ENCODE data around the gene MAP1B. TPM values are rescaled to one million over a fixed set of nuclear protein-coding genes. Genes with fewer than 3 reads are reported as not detected.
A peak's percentile ranks its signal among the peaks of the same experiment; 100 is the strongest.

Gene MAP1B
- under 1 TPM; 0.10 to 0.18 TPM for total RNA-seq

DNA sequence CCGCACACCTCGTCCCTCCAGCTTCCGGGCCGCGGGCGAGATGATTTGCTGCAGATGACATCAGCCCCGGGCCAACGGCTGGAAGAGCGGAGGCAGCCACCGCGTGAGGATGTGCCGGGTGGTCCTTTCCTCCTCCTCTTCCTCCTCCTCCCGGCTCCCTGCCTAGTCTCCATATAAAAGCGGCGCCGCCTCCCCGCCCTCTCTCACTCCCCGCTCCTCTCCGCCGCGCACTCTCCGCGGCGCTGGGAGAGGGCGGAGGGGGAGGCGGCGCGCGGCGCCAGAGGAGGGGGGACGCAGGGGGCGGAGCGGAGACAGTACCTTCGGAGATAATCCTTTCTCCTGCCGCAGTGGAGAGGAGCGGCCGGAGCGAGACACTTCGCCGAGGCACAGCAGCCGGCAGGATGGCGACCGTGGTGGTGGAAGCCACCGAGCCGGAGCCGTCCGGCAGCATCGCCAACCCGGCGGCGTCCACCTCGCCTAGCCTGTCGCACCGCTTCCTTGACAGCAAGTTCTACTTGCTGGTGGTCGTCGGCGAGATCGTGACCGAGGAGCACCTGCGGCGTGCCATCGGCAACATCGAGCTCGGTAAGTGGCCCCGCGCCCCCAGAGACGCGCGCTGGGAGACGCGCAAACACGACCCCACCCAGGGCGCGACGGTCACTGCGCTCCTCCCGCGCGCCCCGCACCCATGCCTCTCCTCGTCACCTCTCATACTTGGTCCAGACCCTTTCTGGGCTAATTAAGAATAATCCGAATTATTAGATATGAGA, at the start of gene MAP1B:
MAP1B (plus strand) TSS at position 345 of the 770 bp plus-strand sequence; CDS start at position 402, 57 bp downstream.
- no peak within 1 kb of the TSS for H3K27ac Mint-ChIP-seq
- DNase-seq (ENCODE audit: low spot score in 2 of 2): no peak
- no peaks in the 10 kb centered on the region for H3K9me3 Mint-ChIP-seq
- H3K36me3 Mint-ChIP-seq: peaks cover 6 to 8% of the 10 kb centered on the region in 2 donors
- peak in 1 of 2 donors; percentile 52 for ATAC-seq

DNA sequence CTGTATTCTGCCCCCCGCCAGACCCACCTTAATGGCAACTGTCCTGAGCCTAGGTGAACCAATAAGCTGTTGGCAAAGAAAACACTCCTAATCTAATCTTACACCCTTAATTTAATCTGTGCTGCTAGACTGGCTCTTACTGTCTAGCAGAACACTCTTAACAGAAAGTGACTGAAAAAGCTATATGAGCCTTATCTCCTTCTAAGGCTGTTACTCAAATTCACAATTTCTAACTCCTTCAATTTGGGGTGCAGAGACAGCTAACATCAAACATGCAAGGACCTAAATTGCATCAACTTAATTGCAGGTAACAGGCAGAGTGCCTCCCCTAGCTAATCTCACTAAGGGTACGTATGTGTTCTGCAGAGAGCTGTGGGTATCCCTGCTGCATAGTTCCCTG, 49.5 kb upstream of the MAP1B start:
- H3K36me3 Mint-ChIP-seq: no peaks in the 10 kb centered on the region
- ATAC-seq: no peak

DNA sequence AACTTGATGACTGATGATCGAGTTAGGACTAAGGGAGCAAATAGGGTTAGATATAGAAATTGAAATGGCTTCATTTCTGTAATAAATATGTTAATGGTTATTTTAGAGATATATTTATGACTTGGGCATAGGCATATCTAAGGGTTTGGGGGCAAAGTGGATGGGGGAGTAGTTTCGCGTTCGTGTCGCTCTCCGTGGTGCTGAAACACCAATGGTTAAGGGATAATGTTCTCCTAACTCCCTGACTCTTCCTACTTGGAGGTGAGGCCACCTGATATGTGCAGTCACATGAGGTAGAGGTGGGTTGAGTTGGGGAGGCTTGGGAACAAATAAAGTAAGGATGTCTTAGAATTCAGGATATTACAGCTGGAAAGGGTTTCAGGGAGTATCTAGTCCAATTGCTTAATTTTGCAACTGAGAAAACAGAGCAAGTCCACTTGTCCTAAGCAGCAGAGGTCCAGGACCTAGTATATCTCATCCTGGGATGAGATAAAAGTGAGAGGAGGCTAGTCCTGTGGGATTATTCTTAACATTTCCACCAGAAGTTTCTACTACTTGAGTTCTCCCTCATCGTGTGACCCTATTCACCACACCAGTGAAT, 44.0 kb upstream of the MAP1B start:
- Mint-ChIP-seq H3K36me3 (peaks cover 0 to 3% of the 10 kb centered on the region in 2 donors), H3K9me3 (no peaks in the 10 kb centered on the region), H3K27ac (no peak overlapping the region)
- DNase-seq (ENCODE audit: low spot score in 2 of 2) (peak in 1 of 2 donors; percentile 22), ATAC-seq (no peak)

More for the DNA sequence above, 49.5 kb upstream of the MAP1B start:
- H3K27ac Mint-ChIP-seq: no peak overlapping the region
- DNase-seq (ENCODE audit: low spot score in 2 of 2): no peak
- no peaks in the 10 kb centered on the region for H3K9me3 Mint-ChIP-seq

DNA sequence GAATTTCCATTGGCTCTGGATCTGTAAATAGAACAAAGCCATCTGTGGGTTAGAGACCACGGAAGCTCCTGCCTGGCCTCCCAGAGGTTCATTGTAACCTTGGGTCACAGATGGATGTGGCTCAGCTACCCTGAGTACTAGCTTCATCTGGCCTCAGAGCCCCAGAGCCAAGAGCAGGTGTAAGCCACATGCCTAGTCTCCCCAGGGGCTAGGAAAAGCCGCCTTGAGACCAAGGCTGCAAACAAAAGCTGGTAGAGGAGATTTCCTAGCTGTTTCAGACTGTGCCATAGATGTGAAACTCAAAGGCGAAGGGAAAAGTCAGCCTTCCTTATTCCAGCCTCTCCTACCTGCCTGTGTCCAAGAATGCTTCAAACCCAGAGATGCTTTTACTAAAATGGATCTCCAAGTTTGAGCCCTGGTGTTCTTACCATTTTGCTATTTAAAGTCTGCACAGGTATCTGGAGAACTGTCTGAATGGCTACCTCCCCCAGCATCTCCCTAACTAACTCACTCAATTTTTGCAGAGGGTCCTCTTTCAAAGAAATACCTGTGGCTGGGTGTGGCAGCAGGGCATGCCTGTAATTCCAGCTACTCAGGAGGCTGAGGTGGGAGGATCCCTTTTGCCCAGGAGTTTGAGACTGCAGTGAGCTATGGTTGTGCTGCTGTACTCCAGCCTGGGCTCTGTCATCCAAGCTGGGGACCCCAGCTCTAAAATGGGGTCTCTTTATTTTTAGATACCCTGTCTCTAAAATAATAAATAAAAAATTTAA, 42.3 kb upstream of the MAP1B start:
- no peak for DNase-seq (ENCODE audit: low spot score in 2 of 2)
- Mint-ChIP-seq H3K9me3 (no peaks in the 10 kb centered on the region), H3K27ac (no peak overlapping the region), H3K36me3 (peaks cover 0 to 4% of the 10 kb centered on the region in 2 donors)
- no peak for ATAC-seq

DNA sequence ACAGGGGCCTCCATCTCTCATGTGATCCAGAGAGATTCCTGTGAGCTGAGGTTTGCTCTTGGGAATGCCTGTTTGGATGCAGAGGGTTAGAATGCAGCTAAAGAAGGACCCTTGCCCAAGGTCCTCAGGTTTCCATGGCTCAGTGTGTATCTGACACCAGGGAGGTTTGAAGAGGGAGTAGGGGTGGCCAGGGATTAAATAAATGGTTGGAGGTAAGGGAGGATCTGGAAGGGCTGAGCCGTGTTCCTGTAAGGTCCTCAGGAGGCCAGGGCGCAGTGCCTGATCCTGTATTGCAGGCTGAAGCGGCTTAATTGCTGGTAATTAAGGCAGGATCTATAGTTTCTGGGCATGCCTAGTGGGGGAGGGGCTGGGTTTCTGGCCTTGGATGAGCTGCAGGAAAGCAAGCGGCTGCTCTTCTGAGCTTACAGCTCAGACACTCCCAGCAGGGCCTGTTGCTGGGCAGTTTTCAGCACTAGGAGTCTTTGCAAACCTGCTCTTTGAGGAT, 41.5 kb upstream of the MAP1B start:
- Mint-ChIP-seq H3K9me3 (no peaks in the 10 kb centered on the region), H3K27ac (no peak overlapping the region), H3K36me3 (peaks cover 0 to 4% of the 10 kb centered on the region in 2 donors)
- DNase-seq (ENCODE audit: low spot score in 2 of 2) (no peak), ATAC-seq (no peak)

DNA sequence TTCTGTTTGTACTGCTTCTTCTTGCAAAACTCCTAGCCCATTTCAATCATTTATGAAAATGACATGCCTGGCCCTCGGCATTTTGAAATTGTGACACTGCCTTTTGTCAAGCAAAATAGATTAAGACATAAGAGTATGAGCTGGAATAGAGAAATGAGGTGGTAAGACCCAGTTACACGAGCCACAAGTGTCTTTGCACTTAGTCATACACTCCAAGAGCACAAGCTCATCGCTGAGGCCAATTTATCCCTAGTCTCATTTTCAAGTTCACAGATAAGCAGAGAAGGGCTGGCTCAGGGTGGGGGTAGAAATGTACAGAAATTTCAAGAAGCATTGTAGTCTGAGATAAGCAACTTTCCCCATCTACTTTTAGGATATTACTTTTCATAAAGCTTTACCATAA, 40.6 kb upstream of the MAP1B start:
- ATAC-seq (no peak), DNase-seq (ENCODE audit: low spot score in 2 of 2) (no peak)
- Mint-ChIP-seq H3K9me3 (no peaks in the 10 kb centered on the region), H3K27ac (no peak overlapping the region), H3K36me3 (peaks cover 0 to 4% of the 10 kb centered on the region in 2 donors)

DNA sequence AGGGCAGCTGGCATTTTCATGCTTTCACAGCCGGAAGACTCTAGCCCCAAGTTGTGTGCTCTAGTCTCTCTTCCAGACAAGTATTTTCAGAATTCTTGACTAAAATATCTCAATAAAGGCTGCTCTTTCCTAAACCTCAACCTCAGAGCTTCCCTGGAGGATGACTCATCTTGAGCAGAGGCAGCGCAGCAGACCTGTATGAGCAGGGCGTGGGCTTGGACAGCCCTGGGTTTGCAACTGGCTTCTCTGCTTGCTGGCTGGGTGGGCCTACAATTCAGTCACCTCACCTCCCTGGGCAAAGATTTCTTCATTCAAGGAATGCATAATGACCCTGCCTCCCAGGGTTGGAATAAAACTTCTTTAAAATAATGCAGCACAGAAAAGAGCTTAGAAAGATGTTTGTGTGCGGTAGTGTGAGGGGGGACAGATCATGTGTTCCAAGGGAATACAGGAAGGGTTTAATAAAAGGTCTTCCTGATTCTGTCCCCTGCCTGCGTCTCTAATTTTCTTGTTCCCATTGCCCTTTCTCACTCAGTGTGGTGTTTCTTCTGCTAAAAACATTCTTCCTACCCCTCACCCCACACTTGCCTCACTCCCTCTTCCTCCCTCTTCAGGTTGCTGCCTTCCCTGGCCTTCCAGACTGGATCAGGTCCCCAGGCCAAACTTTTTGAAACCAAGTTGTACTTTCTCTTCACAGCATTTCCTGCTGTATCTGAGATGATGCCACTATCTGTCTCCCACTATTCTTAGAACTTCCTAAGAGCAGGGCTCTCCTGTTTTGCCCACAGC, 39.4 kb upstream of the MAP1B start:
- no peak for ATAC-seq
- DNase-seq (ENCODE audit: low spot score in 2 of 2): no peak
- Mint-ChIP-seq H3K36me3 (peaks cover 0 to 4% of the 10 kb centered on the region in 2 donors), H3K27ac (no peak overlapping the region), H3K9me3 (no peaks in the 10 kb centered on the region)

DNA sequence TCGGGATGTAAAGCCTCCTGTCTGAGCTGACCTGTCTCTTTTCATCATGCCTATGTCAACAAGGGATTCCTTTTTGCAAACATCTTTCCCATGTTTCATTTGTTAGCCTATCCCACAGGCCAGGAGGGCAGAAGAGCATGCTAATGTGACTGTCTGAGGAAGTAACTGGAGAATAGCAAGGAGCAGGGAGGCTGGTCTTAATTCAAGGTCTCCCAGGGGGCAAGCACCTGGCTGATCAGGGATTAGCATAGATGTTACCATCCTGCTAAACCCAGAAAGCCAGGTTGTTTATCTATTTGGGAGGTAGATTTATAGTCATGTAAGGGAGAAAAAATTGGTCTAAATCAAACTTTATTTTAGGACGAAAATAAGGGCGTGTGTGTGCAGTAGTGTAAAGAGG, 36.7 kb upstream of the MAP1B start:
- ATAC-seq: no peak
- Mint-ChIP-seq H3K36me3 (peaks cover 0 to 4% of the 10 kb centered on the region in 2 donors), H3K27ac (no peak overlapping the region), H3K9me3 (no peaks in the 10 kb centered on the region)
- DNase-seq (ENCODE audit: low spot score in 2 of 2): no peak

DNA sequence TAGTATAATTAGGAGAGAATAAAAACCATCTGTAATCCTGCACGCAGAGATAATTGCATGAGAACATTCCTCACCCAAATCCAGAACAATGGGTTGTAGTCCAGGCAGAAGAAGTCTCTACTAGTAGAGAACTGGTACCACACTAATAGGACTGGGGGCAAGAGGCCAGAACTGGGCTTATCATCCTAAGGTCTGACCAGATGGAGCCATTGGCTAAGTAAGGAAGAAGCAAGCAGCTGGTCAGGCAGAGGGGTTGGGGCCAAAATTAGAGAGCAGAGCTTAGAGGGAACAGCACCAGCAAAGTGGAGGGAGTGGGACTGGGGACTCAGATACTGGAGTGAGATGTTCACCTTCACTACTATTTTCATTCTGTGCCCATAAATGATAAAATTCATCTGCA, 35.4 kb upstream of the MAP1B start:
- H3K9me3 Mint-ChIP-seq: no peaks in the 10 kb centered on the region

DNA sequence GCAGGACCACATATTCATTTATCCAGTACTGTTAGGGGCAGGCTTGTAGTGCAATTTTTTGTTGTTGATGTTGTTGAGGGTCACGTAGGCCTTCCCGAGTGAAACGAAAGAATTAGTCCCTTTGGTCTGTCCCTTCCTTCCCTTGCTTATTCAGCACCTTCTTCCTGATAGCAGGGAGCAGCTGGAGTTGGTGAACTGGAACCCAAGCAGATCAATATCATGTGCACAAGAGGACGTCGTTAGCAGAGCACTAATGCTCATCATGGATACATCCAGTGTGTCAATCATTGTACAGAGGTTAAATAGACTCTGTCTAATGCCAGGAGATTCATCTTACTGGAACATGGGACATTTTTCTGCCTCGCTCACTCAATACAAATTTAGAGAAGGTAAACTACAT, 33.0 kb upstream of the MAP1B start:
- H3K9me3 Mint-ChIP-seq: no peaks in the 10 kb centered on the region
- no peaks in the 10 kb centered on the region for H3K36me3 Mint-ChIP-seq
- ATAC-seq: no peak
- no peak for DNase-seq (ENCODE audit: low spot score in 2 of 2)
- H3K27ac Mint-ChIP-seq: no peak overlapping the region

More for the DNA sequence above, 35.4 kb upstream of the MAP1B start:
- H3K27ac Mint-ChIP-seq: no peak overlapping the region
- no peak for DNase-seq (ENCODE audit: low spot score in 2 of 2)
- peaks cover 0 to 4% of the 10 kb centered on the region in 2 donors for H3K36me3 Mint-ChIP-seq
- ATAC-seq: no peak

DNA sequence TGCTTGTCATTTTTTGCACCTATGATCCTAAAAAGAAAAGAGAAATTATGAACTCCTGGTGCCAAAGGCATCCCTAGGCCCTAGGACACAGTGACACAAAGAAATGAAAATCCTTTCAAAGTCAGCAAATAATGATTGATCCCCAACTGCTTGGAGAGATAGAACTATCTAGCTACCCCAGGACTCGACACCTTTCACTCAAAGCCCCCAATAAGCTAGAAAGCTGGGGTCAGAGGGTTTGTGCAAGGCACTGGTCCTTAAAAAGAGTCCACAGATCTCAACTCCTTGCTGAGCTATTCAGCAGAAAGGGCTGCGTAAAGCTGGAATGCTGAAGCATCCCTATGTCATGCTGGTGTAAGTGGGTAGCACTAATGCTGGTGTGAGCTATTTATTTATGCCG, 31.8 kb upstream of the MAP1B start:
- Mint-ChIP-seq H3K27ac (no peak overlapping the region), H3K9me3 (no peaks in the 10 kb centered on the region), H3K36me3 (no peaks in the 10 kb centered on the region)
- DNase-seq (ENCODE audit: low spot score in 2 of 2) (no peak), ATAC-seq (no peak)

DNA sequence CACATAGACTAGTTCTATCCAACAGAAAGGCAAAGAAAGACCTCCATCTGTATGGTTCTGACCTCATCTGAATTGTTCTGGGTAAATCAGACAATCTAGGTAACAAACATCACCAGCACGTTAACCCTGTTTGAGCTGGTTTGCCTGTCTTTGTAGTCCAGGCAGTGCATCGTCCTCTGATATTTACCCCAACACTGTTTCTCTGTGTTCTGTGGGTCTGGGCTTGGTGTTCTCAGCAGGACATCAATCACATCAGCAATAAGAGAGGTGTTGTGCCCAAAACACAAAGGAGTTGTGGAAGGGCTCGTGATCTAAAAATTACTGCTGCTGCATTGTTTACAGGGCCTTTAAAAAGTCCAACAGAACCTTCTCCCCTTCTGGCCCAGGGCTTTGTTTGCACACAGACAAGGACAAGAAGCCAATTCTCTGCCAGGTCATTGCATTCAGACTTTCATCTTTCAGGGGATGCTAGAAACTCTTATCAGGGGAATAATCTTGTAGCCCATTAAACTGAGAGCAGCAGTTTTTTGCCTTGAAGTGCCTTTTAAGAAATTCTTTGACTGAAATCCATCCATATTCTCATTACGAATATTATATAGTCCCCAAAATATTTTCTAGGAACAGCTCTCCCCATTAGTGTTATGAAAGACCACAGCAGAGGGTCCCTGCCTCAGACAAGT, 30.5 kb upstream of the MAP1B start:
- DNase-seq (ENCODE audit: low spot score in 2 of 2) (no peak), ATAC-seq (no peak)
- no peaks in the 10 kb centered on the region for H3K36me3 Mint-ChIP-seq
- no peak overlapping the region for H3K27ac Mint-ChIP-seq
- no peaks in the 10 kb centered on the region for H3K9me3 Mint-ChIP-seq

DNA sequence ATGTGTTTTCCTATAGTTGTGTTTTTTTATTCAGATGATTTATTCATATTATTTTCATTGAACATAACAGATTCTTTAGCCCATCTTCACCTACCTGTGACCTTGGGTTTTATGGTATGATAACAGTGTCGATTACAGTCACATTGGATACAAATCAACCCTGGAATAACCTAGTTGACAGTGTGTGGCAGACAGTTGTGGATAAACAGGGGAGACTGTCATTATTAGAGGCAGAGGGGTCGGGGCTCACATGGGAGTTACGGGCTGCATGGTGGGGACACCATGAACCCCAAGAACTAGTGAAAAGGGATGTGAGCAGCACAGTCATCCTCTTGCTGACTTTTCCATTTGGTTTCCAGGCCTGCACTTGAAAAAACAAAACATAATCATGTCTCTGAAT, 29.9 kb upstream of the MAP1B start:
- no peaks in the 10 kb centered on the region for H3K9me3 Mint-ChIP-seq
- no peak for ATAC-seq
- no peak for DNase-seq (ENCODE audit: low spot score in 2 of 2)
- H3K36me3 Mint-ChIP-seq: no peaks in the 10 kb centered on the region
- no peak overlapping the region for H3K27ac Mint-ChIP-seq

DNA sequence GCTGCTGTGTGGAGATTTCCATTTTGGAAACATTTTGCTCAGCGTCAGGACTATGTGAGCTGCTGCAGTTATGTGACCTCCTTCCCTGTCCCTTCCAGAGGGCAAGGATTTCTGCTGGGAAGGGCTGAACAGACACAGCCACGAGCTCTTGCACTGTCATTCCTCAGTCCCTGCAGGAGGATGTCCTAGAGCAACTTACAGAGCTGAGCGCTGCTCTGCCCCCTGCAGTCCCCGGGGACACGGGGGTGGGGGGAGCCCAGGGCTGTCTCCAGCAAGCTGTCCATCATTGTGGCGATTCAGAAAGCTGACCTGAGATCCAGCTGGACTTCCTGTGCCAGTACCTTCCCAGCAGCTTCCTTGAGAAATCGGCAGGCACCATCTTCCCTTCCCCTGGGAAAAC, 28.0 kb upstream of the MAP1B start:
- DNase-seq (ENCODE audit: low spot score in 2 of 2): no peak
- no peak overlapping the region for H3K27ac Mint-ChIP-seq
- ATAC-seq: no peak
- no peaks in the 10 kb centered on the region for H3K9me3 Mint-ChIP-seq
- H3K36me3 Mint-ChIP-seq: no peaks in the 10 kb centered on the region

DNA sequence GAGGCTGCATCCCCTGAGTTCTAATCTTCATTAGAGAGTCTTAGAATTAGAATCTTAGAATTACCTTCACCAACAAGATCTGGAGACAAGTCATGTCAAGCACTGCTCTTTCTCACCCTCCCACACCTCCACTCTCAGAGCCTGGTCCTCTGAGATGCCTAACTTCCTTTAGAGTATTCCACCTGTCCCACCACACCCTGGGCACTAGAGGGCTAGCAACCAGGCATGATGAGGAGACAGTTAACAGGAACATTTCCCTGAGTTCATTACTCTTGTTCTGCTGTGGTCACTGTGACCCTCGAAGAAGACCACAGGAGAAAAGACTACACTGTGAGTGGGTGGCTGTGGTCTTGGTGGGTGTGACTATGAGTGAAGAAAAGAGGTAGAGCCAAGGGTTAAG, 25.2 kb upstream of the MAP1B start:
- H3K36me3 Mint-ChIP-seq: no peaks in the 10 kb centered on the region
- DNase-seq (ENCODE audit: low spot score in 2 of 2): no peak
- H3K9me3 Mint-ChIP-seq: no peaks in the 10 kb centered on the region
- H3K27ac Mint-ChIP-seq: no peak overlapping the region
- no peak for ATAC-seq

DNA sequence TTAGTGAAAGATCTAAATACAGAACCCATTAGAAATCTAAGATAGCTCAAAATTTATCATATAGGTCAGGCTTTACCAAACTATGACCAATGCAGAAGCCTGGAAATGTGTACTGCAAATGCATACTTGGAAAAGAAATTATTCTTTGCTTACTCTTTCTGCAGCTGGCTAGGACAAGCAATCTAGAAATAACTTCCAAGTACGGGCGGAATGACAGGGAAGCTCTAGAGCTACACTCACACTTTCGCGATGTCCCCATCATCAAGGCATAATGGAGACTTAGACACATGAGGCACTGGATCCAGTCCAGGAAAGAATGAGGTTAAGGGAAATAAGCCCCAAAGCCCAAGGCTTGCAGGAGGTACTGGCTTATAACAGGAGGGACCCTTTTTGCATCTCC, 22.4 kb upstream of the MAP1B start:
- ATAC-seq (no peak), DNase-seq (ENCODE audit: low spot score in 2 of 2) (no peak)
- Mint-ChIP-seq H3K9me3 (no peaks in the 10 kb centered on the region), H3K27ac (no peak overlapping the region), H3K36me3 (no peaks in the 10 kb centered on the region)

Data from activated naive CD4-positive, alpha-beta T cell treated with anti-CD3 and anti-CD28 coated beads, Interleukin-2, amount 50 U/mL, for 72 hours (primary cell).